ENCODE results near the gene UCK2. TPM values are rescaled to one million over a fixed set of nuclear protein-coding genes. Genes with fewer than 3 reads are reported as not detected.

UCK2 gene
- total and polyA plus RNA-seq, 7 experiments from 2014 or later = 0.89 to 32.7 (median 1.2) TPM

GRCh38 chr1:165824269-165824643, 3.2 kb upstream of the UCK2 start:
- Histone ChIP-seq H3K4me3 (ENCODE audit: low read length) (no peak overlapping the region), H3K27ac (ENCODE audit: low read depth, low read length) (no peak overlapping the region), H3K36me3 (ENCODE audit: control insufficient read depth in 2 of 3, insufficient read depth in 3 of 3, low read length in 3 of 3) (no peaks in the 10 kb centered on the region), H3K27me3 (ENCODE audit: control insufficient read depth in 2 of 2, insufficient read depth in 2 of 2, low read length in 2 of 2) (no peaks in the 10 kb centered on the region), H3K4me1 (ENCODE audit: control insufficient read depth in 2 of 2, insufficient read depth in 2 of 2, low read length in 2 of 2) (peaks cover 8 to 11% of the 10 kb centered on the region in 2 donors), H3K9me3 (ENCODE audit: control insufficient read depth in 2 of 3, low read length in 3 of 3) (no peaks in the 10 kb centered on the region)
- intact Hi-C loops (cut with micrococcal nuclease) = no loop called here
- CTCF ChIA-PET = no interaction called here
- H3K36me3 Mint-ChIP-seq = peaks cover 0 to under 1% (median 0%) of the 10 kb centered on the region in 5 donors
- DNase-seq (no peak), ATAC-seq (no peak)
- H3K9me3 Mint-ChIP-seq = no peaks in the 10 kb centered on the region
- H3K27ac Mint-ChIP-seq = no peak overlapping the region
- H3K27me3 Mint-ChIP-seq = peaks cover 8 to 33% (median 22%) of the 10 kb centered on the region in 5 donors
- H3K4me3 Mint-ChIP-seq = no peak overlapping the region
- POLR2A ChIA-PET = no interaction called here
- peaks cover 0 to 19% (median 17%) of the 10 kb centered on the region in 7 donors for H3K4me1 Mint-ChIP-seq

- Histone ChIP-seq H3K4me1 (ENCODE audit: control insufficient read depth in 2 of 2, insufficient read depth in 2 of 2, low read length in 2 of 2) (peaks cover 9 to 12% of the 10 kb centered on the region in 2 donors), H3K27me3 (ENCODE audit: control insufficient read depth in 2 of 2, insufficient read depth in 2 of 2, low read length in 2 of 2) (no peaks in the 10 kb centered on the region), H3K9me3 (ENCODE audit: control insufficient read depth in 2 of 3, low read length in 3 of 3) (no peaks in the 10 kb centered on the region), H3K27ac (ENCODE audit: low read depth, low read length) (no peak overlapping the region), H3K36me3 (ENCODE audit: control insufficient read depth in 2 of 3, insufficient read depth in 3 of 3, low read length in 3 of 3) (no peaks in the 10 kb centered on the region), H3K4me3 (ENCODE audit: low read length) (no peak overlapping the region)
- H3K27ac Mint-ChIP-seq = peak overlapping the region in 4 of 9 donors; percentile 10 to 74 (median 28)
- H3K9me3 Mint-ChIP-seq = peaks cover 0 to 3% (median 0%) of the 10 kb centered on the region in 11 donors
- intact Hi-C loops (cut with micrococcal nuclease) = loop anchor here in 1 of 2 donors (1.0 to 5.0 kb wide), 2 partner anchors 196 to 229 kb away; no protein-coding TSS in a partner anchor
- peak overlapping the region; percentile 78 to 92 (median 86) for H3K4me3 Mint-ChIP-seq
- peaks cover 0 to 5% (median 0%) of the 10 kb centered on the region in 5 donors for H3K36me3 Mint-ChIP-seq
- ATAC-seq (no peak), DNase-seq (peak in 1 of 9 donors; percentile 2)
- ChIA-PET POLR2A (no interaction called here), CTCF (interaction anchor here (0.6 kb wide), 1 partner anchor 48 kb away, joined by 4 read pairs; no protein-coding TSS in a partner anchor)
- peaks cover 4 to 27% (median 16%) of the 10 kb centered on the region in 5 donors for H3K27me3 Mint-ChIP-seq
- H3K4me1 Mint-ChIP-seq = peaks cover 0 to 23% (median 19%) of the 10 kb centered on the region in 7 donors
These were observed 698 bp upstream of the UCK2 start for GRCh38 chr1:165826565-165827267.

GRCh38 chr1:165828103-165828668, 772 bp downstream of the UCK2 start:
- ChIA-PET CTCF (no interaction called here), POLR2A (interaction anchor here (0.8 to 1.9 kb wide), 2 partner anchors 12 to 59 kb away, joined by 3 to 10 read pairs; partner anchors contain the start of gene TMCO1)
- peaks cover 9 to 12% of the 10 kb centered on the region in 2 donors for H3K4me1 ChIP-seq (ENCODE audit: control insufficient read depth in 2 of 2, insufficient read depth in 2 of 2, low read length in 2 of 2)
- ATAC-seq = peak; percentile 54
- peak overlapping the region; percentile 85 to 95 (median 92) for H3K4me3 Mint-ChIP-seq
- peak overlapping the region; percentile 77 for H3K4me3 ChIP-seq (ENCODE audit: low read length)
- H3K9me3 ChIP-seq (ENCODE audit: control insufficient read depth in 2 of 3, low read length in 3 of 3) = no peaks in the 10 kb centered on the region
- H3K27me3 Mint-ChIP-seq = peaks cover 0 to 20% (median 5%) of the 10 kb centered on the region in 5 donors
- peaks cover 0 to 7% (median 0%) of the 10 kb centered on the region in 5 donors for H3K36me3 Mint-ChIP-seq
- intact Hi-C loops (cut with micrococcal nuclease) = loop anchor here (1.0 to 5.0 kb wide), 9 partner anchors 43 to 231 kb away; partner anchors contain the start of genes ALDH9A1 (in 1 of the 2) and MGST3 (in 1 of the 2)
- H3K36me3 ChIP-seq (ENCODE audit: control insufficient read depth in 2 of 3, insufficient read depth in 3 of 3, low read length in 3 of 3) = no peaks in the 10 kb centered on the region
- H3K27ac Mint-ChIP-seq = peak overlapping the region in 6 of 9 donors; percentile 2 to 85 (median 68)
- peak in 7 of 9 donors; percentile 13 to 67 (median 24) for DNase-seq
- peaks cover 0 to 3% (median 0%) of the 10 kb centered on the region in 11 donors for H3K9me3 Mint-ChIP-seq
- H3K27ac ChIP-seq (ENCODE audit: low read depth, low read length) = peak overlapping the region; percentile 42
- peaks cover 0 to 31% (median 19%) of the 10 kb centered on the region in 7 donors for H3K4me1 Mint-ChIP-seq
- H3K27me3 ChIP-seq (ENCODE audit: control insufficient read depth in 2 of 2, insufficient read depth in 2 of 2, low read length in 2 of 2) = no peaks in the 10 kb centered on the region

GRCh38 chr1:165828669-165829329, 1.4 kb downstream of the UCK2 start:
- peaks cover 0 to 16% (median 3%) of the 10 kb centered on the region in 5 donors for H3K27me3 Mint-ChIP-seq
- ATAC-seq = no peak
- Histone ChIP-seq H3K4me1 (ENCODE audit: control insufficient read depth in 2 of 2, insufficient read depth in 2 of 2, low read length in 2 of 2) (peaks cover 9 to 12% of the 10 kb centered on the region in 2 donors), H3K36me3 (ENCODE audit: control insufficient read depth in 2 of 3, insufficient read depth in 3 of 3, low read length in 3 of 3) (no peaks in the 10 kb centered on the region), H3K9me3 (ENCODE audit: control insufficient read depth in 2 of 3, low read length in 3 of 3) (no peaks in the 10 kb centered on the region), H3K27ac (ENCODE audit: low read depth, low read length) (no peak overlapping the region), H3K4me3 (ENCODE audit: low read length) (peak overlapping the region; percentile 77), H3K27me3 (ENCODE audit: control insufficient read depth in 2 of 2, insufficient read depth in 2 of 2, low read length in 2 of 2) (no peaks in the 10 kb centered on the region)
- peaks cover 5 to 35% (median 19%) of the 10 kb centered on the region in 7 donors for H3K4me1 Mint-ChIP-seq
- peak overlapping the region; percentile 85 to 95 (median 92) for H3K4me3 Mint-ChIP-seq
- ChIA-PET CTCF (no interaction called here), POLR2A (interaction anchor here (0.8 to 1.9 kb wide), 2 partner anchors 12 to 60 kb away, joined by 3 to 10 read pairs; partner anchors contain the start of gene TMCO1)
- peaks cover 0 to 7% (median 0%) of the 10 kb centered on the region in 5 donors for H3K36me3 Mint-ChIP-seq
- H3K9me3 Mint-ChIP-seq = peaks cover 0 to 3% (median 0%) of the 10 kb centered on the region in 11 donors
- intact Hi-C loops (cut with micrococcal nuclease) = loop anchor here (1.0 to 5.0 kb wide), 10 partner anchors 7 to 231 kb away; partner anchors contain the start of genes ALDH9A1 (in 1 of the 2) and MGST3 (in 1 of the 2)
- peak in 2 of 9 donors; percentile 11 to 31 for DNase-seq
- H3K27ac Mint-ChIP-seq = peak overlapping the region in 8 of 9 donors; percentile 2 to 85 (median 48)

GRCh38 chr1:165829888-165830287, 2.5 kb downstream of the UCK2 start:
- ATAC-seq (no peak), DNase-seq (no peak)
- Histone ChIP-seq H3K36me3 (ENCODE audit: control insufficient read depth in 2 of 3, insufficient read depth in 3 of 3, low read length in 3 of 3) (no peaks in the 10 kb centered on the region), H3K27ac (ENCODE audit: low read depth, low read length) (no peak overlapping the region), H3K27me3 (ENCODE audit: control insufficient read depth in 2 of 2, insufficient read depth in 2 of 2, low read length in 2 of 2) (no peaks in the 10 kb centered on the region), H3K9me3 (ENCODE audit: control insufficient read depth in 2 of 3, low read length in 3 of 3) (no peaks in the 10 kb centered on the region), H3K4me1 (ENCODE audit: control insufficient read depth in 2 of 2, insufficient read depth in 2 of 2, low read length in 2 of 2) (peaks cover 9 to 12% of the 10 kb centered on the region in 2 donors), H3K4me3 (ENCODE audit: low read length) (no peak overlapping the region)
- H3K27me3 Mint-ChIP-seq = peaks cover 0 to 12% (median 0%) of the 10 kb centered on the region in 5 donors
- POLR2A ChIA-PET = interaction anchor here (0.6 to 1.9 kb wide), 3 partner anchors 12 to 199 kb away, joined by 3 to 10 read pairs (median 3); partner anchors contain the start of genes MGST3 and TMCO1
- peak overlapping the region in 3 of 10 donors; percentile 17 to 92 (median 30) for H3K4me3 Mint-ChIP-seq
- H3K36me3 Mint-ChIP-seq = peaks cover 0 to 7% (median 0%) of the 10 kb centered on the region in 5 donors
- CTCF ChIA-PET = interaction anchor here (0.6 kb wide), 2 partner anchors 41 to 1390 kb away, joined by 3 to 8 read pairs; no protein-coding TSS in a partner anchor
- H3K9me3 Mint-ChIP-seq = peaks cover 0 to 3% (median 0%) of the 10 kb centered on the region in 11 donors
- peaks cover 5 to 38% (median 19%) of the 10 kb centered on the region in 7 donors for H3K4me1 Mint-ChIP-seq
- intact Hi-C loops (cut with micrococcal nuclease) = loop anchor here (1.0 to 5.0 kb wide), 5 partner anchors 9 to 233 kb away; no protein-coding TSS in a partner anchor
- H3K27ac Mint-ChIP-seq = peak overlapping the region in 1 of 9 donors; percentile 37

- H3K4me1 ChIP-seq (ENCODE audit: control insufficient read depth in 2 of 2, insufficient read depth in 2 of 2, low read length in 2 of 2) = peaks cover 9 to 12% of the 10 kb centered on the region in 2 donors
- Mint-ChIP-seq H3K9me3 (peaks cover 0 to 3% (median 0%) of the 10 kb centered on the region in 11 donors), H3K27ac (no peak overlapping the region), H3K4me1 (peaks cover 5 to 39% (median 19%) of the 10 kb centered on the region in 7 donors), H3K4me3 (no peak overlapping the region), H3K36me3 (peaks cover 0 to 7% (median 0%) of the 10 kb centered on the region in 5 donors), H3K27me3 (no peaks in the 10 kb centered on the region)
- DNase-seq (no peak), ATAC-seq (no peak)
- ChIA-PET POLR2A (interaction anchor here (0.7 kb wide), 1 partner anchor 125 kb away, joined by 3 read pairs; no protein-coding TSS in a partner anchor), CTCF (no interaction called here)
- no peak overlapping the region for H3K4me3 ChIP-seq (ENCODE audit: low read length)
- no peak overlapping the region for H3K27ac ChIP-seq (ENCODE audit: low read depth, low read length)
- no peaks in the 10 kb centered on the region for H3K27me3 ChIP-seq (ENCODE audit: control insufficient read depth in 2 of 2, insufficient read depth in 2 of 2, low read length in 2 of 2)
- intact Hi-C loops (cut with micrococcal nuclease) = no loop called here
- H3K36me3 ChIP-seq (ENCODE audit: control insufficient read depth in 2 of 3, insufficient read depth in 3 of 3, low read length in 3 of 3) = no peaks in the 10 kb centered on the region
- no peaks in the 10 kb centered on the region for H3K9me3 ChIP-seq (ENCODE audit: control insufficient read depth in 2 of 3, low read length in 3 of 3)
These were observed 3.7 kb downstream of the UCK2 start for GRCh38 chr1:165831146-165831545.

Data from naive thymus-derived CD4-positive, alpha-beta T cell (primary cell).